22Rv1 (cell line): ENCODE measurements around the gene SRP72.

Experiments
- H3K27ac ChIP-seq: fragments of 450-650 bp; 2 replicates; pipeline ENCODE4 v1.5.1; 2017
- ZFX ChIP-seq: fragments of 450-650 bp; IDR thresholded peaks from 2 replicates; pipeline ENCODE4 v1.6.1; 2017; ENCODE audit warnings: antibody characterized with exemption, borderline replicate concordance
- TF ChIP-seq, protein P1 (sequence below): fragments of 450-650 bp; IDR thresholded peaks from 2 replicates; pipeline ENCODE4 v1.5.1; 2017; ENCODE audit warnings: mild to moderate bottlenecking

The SRP72 gene, protein sequence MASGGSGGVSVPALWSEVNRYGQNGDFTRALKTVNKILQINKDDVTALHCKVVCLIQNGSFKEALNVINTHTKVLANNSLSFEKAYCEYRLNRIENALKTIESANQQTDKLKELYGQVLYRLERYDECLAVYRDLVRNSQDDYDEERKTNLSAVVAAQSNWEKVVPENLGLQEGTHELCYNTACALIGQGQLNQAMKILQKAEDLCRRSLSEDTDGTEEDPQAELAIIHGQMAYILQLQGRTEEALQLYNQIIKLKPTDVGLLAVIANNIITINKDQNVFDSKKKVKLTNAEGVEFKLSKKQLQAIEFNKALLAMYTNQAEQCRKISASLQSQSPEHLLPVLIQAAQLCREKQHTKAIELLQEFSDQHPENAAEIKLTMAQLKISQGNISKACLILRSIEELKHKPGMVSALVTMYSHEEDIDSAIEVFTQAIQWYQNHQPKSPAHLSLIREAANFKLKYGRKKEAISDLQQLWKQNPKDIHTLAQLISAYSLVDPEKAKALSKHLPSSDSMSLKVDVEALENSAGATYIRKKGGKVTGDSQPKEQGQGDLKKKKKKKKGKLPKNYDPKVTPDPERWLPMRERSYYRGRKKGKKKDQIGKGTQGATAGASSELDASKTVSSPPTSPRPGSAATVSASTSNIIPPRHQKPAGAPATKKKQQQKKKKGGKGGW

DNA sequence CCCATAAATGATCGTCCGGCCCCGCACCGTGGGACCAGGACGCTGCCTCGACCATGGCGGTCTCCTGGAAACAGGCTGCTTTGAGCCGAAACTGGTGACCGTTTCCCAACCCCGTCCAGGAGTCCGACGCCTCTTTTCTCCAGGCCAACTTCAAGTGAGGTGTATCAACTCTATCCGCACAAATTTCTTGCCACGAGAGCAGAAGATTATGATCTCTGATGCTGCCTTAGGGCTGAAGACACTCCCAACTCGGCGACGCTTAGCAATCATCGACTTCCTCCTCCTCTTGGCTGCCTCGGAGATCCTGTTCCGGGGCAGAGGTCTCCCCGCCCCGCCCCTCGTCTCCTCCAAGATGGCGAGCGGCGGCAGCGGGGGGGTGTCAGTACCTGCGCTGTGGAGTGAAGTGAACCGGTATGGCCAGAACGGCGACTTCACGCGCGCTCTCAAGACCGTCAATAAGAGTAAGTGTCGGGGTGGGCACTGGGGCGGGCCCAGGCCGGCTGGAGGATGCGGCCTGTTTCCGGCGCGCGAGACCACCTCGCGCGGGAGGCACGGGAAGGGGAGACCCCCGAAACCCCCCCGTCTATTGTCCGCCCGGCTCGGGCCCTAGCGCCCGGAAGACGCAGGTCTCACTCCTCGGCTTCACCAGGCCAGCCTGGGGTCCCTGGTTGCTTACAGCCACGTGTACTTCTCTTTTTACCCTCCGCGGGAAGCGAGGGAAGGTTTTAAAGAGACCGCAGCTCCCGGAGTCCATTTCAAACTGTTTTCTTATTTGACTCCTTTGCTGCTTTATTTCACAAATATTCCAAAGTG lies at the start of gene SRP72:
SRP72 (plus strand) TSS at position 334 of the 813 bp plus-strand sequence; CDS start at position 353, 19 bp downstream.
- peak within 1 kb of the TSS; percentile 96 for H3K27ac ChIP-seq
- TF ChIP-seq ZFX = no peak
- TF ChIP-seq, protein P1, sequence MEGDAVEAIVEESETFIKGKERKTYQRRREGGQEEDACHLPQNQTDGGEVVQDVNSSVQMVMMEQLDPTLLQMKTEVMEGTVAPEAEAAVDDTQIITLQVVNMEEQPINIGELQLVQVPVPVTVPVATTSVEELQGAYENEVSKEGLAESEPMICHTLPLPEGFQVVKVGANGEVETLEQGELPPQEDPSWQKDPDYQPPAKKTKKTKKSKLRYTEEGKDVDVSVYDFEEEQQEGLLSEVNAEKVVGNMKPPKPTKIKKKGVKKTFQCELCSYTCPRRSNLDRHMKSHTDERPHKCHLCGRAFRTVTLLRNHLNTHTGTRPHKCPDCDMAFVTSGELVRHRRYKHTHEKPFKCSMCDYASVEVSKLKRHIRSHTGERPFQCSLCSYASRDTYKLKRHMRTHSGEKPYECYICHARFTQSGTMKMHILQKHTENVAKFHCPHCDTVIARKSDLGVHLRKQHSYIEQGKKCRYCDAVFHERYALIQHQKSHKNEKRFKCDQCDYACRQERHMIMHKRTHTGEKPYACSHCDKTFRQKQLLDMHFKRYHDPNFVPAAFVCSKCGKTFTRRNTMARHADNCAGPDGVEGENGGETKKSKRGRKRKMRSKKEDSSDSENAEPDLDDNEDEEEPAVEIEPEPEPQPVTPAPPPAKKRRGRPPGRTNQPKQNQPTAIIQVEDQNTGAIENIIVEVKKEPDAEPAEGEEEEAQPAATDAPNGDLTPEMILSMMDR = no peak

DNA sequence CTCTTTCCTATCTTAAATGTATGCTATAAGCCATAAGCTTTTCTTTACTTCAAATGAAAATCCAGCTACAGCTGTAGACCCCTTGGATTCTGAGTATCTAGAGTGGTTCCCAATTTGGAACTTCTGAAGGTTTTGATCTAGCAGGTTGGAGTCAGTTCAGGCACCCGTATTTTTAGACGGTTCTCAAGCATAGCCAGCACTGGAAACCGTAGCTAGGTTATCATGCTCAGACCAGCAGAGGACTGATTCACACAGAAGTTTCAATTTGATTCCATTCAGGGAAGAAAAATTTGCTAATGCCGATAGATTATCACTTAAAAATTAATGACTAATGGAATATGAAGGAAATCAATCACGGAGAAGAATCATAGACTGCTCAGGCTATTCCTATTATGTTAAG lies 43.2 kb upstream of the SRP72 start:
- TF ChIP-seq, protein P1 = no peak
- no peak overlapping the region for H3K27ac ChIP-seq

DNA sequence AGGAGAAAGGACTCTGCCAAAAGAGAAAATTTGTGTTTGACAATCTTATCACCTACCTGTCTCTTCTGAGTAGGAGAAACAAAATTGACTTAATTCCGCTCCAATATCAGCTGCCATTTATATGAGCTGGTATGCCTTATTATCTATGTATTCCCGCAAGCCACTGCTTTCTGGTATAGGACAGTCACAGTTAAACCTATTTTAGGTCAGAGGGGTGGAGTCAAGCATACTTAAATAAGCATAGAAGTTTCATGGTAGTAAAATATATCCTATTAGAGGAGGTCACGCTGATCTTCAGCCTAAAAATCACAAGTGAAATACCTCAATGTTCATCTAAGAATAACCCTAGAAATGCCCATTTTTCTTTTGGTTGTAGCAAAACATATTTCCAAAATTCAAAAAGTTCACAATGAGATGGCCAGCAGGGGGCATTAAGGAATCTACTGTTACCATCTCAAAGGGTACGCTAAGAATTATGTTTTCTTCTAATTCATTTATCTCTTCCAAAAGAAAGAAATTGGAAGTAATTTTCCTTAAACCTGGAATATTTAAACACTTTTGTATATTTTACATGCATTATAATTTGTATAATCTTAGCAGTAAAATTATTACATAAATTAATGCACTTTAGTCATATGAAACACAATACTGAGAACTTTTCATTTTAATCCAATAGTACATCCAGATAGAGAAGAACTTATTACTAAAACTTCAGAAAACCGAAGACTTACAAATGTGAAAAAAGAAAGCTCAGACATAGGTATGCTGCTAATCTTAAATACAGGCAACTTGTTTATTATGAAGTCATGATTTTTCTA lies 42.5 kb upstream of the SRP72 start:
- H3K27ac ChIP-seq = no peak overlapping the region
- TF ChIP-seq ZFX = no peak
- TF ChIP-seq, protein P1 = peak; percentile 77

DNA sequence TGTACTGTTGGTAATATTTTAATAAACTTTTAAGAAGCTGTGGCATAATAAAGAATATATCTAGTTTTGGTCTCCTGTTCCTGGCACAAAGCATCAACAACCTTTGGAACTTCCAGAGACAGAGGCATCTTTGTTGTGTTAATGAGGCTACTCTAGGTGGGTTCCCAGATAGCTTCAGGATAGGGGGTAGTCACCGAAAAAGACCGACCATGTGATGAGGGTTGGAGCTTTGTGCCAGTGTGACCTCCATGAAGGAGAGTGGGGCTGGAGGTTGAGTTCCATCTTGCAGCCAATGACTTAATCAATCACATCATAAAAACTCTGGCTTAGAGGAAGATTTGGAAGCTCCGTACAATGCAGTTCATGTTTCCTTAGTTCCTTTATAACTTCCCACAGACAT lies 41.9 kb upstream of the SRP72 start:
- no peak overlapping the region for H3K27ac ChIP-seq
- no peak for TF ChIP-seq ZFX
- TF ChIP-seq, protein P1 = no peak

DNA sequence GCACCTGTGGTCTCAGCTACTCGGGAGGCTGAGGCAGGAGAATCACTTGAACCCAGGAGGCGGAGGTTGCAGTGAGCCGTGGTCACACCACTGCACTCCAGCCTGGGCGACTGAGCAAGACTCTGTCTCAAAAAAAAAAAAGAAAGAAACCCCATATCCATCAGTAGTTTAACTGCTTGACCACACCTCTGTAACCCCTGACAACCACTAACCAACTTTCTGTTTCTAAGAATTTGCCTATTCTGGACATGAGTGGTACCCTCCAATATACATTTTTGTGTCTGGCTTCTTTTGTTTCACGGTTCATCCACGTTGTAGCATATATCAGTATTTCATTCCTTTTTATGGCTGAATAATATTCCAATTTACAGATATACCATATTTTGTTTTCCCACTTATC lies 41.1 kb upstream of the SRP72 start:
- TF ChIP-seq ZFX = no peak
- TF ChIP-seq, protein P1 = no peak
- no peak overlapping the region for H3K27ac ChIP-seq

DNA sequence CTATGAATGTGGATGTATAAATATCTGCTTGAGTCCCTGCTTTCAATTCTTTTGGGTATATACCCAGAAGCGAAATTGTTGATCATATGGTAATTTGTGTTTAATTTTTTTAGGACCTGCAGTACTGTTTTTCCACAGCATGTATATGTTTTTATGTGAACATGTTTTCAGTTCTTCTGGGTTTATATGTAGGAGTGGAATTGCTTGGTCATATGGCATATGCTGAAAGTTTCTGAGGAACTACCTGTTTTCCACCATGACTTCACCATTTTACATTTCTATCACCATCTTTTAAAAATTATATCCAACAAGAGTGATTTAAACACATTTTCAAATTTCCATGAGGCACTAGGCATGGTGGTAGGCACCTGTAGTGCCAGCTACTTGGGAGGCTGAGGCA lies 40.2 kb upstream of the SRP72 start:
- H3K27ac ChIP-seq = no peak overlapping the region
- no peak for TF ChIP-seq ZFX
- TF ChIP-seq, protein P1 = no peak
